ENCODE measurements around the gene BAD.
A peak's percentile ranks its signal among the peaks of the same experiment; 100 is the strongest.

The BAD gene

GRCh38 chr11:64230985-64231365, 53.5 kb downstream of the BAD start:
- Histone ChIP-seq H3K4me1 (peaks cover 14% of the 10 kb centered on the region), H3K4me3 (peak overlapping the region; percentile 76), H3K36me3 (replicated peaks) (no peaks in the 10 kb centered on the region; the same call in 1 of the 2 replicates), H3K27me3 (ENCODE audit: low read depth) (no peaks in the 10 kb centered on the region), H3K9me3 (no peaks in the 10 kb centered on the region)
- in situ Hi-C loops (cut with MboI; ENCODE audit: low sequenced_read_pairs) = no loop called here
- DNase-seq (ENCODE audit: low spot score in 2 of 2) = no peak

DNA sequence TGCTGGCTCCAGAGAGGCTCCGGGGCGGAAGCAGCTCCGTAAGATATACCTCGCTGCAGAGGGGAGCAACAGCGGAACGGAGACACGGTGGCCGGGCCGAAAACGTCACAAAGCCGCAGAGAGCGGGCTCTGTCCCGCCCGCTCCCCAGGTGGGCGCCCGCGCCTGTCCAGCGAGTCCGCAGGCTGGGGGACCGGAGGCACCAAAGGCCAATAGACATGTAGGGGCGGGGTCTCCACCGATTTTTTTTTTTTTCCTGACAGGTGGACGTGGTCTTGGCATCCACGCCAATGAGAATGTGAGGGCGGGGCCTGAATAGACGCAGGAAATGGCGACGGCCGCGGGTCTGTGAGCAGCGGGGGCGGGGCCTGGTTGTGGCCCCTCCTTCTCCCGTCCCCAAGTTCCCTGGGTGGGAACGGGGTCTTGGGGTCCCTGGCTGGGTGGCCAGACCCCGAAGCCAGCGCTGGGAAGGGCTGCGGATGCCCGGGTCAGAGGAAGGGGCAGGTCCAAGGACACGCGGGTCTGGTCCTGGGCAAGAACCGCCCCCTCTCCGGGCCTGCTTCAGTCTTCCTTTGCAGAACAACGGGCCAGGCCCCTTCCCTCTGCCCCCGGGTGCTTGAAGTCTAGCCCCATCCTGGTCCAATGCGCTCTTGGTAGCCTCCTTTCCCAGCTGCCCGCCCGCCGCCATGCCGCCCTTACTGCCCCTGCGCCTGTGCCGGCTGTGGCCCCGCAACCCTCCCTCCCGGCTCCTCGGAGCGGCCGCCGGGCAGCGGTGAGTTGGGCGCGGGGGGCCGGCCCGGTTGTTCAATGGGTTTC, 54.1 kb downstream of the BAD start, which contains the start of gene DNAJC4:
Gene DNAJC4, plus strand, starts transcription at position 378 of the 814 bp plus-strand sequence. Its CDS starts 307 bp downstream, at position 685.
- H3K27me3 ChIP-seq (ENCODE audit: low read depth) = no peaks in the 10 kb centered on the region
- DNase-seq (ENCODE audit: low spot score in 2 of 2) = peak; percentile 91 to 97
- peak within 1 kb of the TSS; percentile 76 for H3K4me3 ChIP-seq
- H3K4me1 ChIP-seq = peaks cover 13% of the 10 kb centered on the region
- in situ Hi-C loops (cut with MboI; ENCODE audit: low sequenced_read_pairs) = no loop called here
- no peaks in the 10 kb centered on the region for H3K9me3 ChIP-seq
- H3K36me3 ChIP-seq (replicated peaks) = no peaks in the 10 kb centered on the region

- no peak for DNase-seq (ENCODE audit: low spot score in 2 of 2)
- in situ Hi-C loops (cut with MboI; ENCODE audit: low sequenced_read_pairs) = no loop called here
- H3K9me3 ChIP-seq = no peaks in the 10 kb centered on the region
- no peaks in the 10 kb centered on the region for H3K27me3 ChIP-seq (ENCODE audit: low read depth)
- peaks cover 13% of the 10 kb centered on the region for H3K4me1 ChIP-seq
- H3K4me3 ChIP-seq = peak overlapping the region; percentile 76
- H3K36me3 ChIP-seq (replicated peaks) = no peaks in the 10 kb centered on the region
Measured at GRCh38 chr11:64229744-64230170, 54.7 kb downstream of the BAD start.

DNA sequence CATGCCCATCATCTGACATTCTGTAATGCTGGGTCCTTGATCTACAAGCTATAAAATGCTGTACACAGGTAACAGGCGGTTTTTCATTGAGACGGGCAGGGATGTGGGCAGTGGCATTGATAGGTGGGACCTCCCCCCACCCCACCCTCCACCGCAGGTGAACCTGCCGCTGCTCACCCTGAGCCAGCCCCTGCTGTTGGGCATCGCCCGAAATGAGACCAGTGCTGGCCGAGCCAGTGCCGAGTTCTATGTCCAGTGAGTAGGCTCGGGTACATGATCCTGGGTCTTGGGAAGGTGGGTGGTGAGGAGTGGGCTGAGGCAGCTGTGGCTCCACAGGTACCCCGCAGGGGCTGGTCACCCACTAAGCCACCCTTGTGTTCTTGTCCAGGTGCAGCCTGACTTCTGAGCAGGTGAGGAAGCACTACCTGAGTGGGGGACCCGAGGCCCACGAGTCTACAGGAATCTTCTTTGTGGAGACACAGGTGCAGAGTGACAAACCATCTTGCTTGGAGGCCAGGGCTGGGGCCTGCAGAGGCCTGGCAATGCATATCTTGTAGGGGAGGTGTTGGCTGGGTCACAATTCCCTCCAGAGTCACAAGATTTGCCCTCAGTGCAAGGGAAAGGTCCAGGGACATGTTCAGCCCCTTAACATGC, 55.2 kb downstream of the BAD start:
- in situ Hi-C loops (cut with MboI; ENCODE audit: low sequenced_read_pairs) = no loop called here
- peaks cover 13% of the 10 kb centered on the region for H3K4me1 ChIP-seq
- no peak for DNase-seq (ENCODE audit: low spot score in 2 of 2)
- no peak overlapping the region for H3K4me3 ChIP-seq
- H3K9me3 ChIP-seq = no peaks in the 10 kb centered on the region
- no peaks in the 10 kb centered on the region for H3K27me3 ChIP-seq (ENCODE audit: low read depth)
- H3K36me3 ChIP-seq (replicated peaks) = no peaks in the 10 kb centered on the region

DNA sequence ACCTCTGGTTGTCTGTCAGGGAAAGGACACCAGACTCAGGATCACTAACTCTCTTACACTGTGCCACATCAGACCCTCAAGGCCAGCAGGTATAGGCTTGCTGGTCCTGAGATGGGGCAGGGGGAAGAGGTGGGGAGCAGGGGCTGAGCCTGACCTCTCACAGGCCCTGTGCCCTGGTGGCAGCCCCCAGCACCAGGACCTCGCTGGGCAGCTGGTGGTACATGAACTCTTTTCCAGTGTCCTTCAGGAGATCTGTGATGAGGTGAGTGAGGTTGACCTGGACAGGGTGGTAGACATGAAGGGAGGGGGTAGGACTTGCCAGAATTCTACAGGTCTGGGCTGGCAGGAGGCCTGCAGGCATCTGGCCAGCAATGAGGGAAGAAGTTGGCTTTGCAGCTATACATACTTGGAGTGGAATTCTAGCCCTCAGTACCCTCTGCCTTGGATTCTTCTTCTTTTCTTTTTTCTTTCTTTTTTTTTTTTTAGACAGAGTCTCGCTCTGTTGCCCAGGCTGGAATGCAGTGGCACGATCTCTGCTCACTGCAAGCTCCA, 57.0 kb downstream of the BAD start:
- no peak for DNase-seq (ENCODE audit: low spot score in 2 of 2)
- Histone ChIP-seq H3K36me3 (replicated peaks) (peaks cover 9% of the 10 kb centered on the region), H3K27me3 (ENCODE audit: low read depth) (no peaks in the 10 kb centered on the region), H3K4me1 (peaks cover 6% of the 10 kb centered on the region; the same call in 1 of the 2 replicates), H3K9me3 (no peaks in the 10 kb centered on the region), H3K4me3 (peak overlapping the region; percentile 79)
- in situ Hi-C loops (cut with MboI; ENCODE audit: low sequenced_read_pairs) = no loop called here

DNA sequence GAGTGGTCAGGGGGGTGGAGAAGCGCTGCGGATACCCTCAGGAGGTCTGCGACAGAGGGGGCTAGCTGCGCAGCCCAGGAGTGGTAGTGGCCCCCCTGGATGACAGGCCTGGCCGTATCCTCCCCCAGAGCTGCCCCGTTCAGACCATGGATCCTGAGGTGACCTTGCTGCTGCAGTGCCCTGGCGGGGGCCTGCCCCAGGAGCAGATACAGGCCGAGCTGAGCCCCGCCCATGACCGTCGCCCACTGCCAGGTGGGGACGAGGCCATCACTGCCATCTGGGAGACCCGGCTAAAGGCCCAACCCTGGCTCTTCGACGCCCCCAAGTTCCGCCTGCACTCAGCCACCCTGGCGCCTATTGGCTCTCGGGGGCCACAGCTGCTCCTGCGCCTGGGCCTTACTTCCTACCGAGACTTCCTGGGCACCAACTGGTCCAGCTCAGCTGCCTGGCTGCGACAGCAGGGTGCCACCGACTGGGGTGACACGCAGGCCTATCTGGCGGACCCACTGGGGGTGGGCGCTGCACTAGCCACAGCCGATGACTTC, 57.9 kb downstream of the BAD start:
- H3K36me3 ChIP-seq (replicated peaks) = peaks cover 9% of the 10 kb centered on the region
- H3K9me3 ChIP-seq = no peaks in the 10 kb centered on the region
- peak overlapping the region; percentile 79 for H3K4me3 ChIP-seq
- DNase-seq (ENCODE audit: low spot score in 2 of 2) = peak in 1 of 2 experiments; percentile 54
- H3K4me1 ChIP-seq = peaks cover 6% of the 10 kb centered on the region; the same call in 1 of the 2 replicates
- no peaks in the 10 kb centered on the region for H3K27me3 ChIP-seq (ENCODE audit: low read depth)
- in situ Hi-C loops (cut with MboI; ENCODE audit: low sequenced_read_pairs) = no loop called here

DNA sequence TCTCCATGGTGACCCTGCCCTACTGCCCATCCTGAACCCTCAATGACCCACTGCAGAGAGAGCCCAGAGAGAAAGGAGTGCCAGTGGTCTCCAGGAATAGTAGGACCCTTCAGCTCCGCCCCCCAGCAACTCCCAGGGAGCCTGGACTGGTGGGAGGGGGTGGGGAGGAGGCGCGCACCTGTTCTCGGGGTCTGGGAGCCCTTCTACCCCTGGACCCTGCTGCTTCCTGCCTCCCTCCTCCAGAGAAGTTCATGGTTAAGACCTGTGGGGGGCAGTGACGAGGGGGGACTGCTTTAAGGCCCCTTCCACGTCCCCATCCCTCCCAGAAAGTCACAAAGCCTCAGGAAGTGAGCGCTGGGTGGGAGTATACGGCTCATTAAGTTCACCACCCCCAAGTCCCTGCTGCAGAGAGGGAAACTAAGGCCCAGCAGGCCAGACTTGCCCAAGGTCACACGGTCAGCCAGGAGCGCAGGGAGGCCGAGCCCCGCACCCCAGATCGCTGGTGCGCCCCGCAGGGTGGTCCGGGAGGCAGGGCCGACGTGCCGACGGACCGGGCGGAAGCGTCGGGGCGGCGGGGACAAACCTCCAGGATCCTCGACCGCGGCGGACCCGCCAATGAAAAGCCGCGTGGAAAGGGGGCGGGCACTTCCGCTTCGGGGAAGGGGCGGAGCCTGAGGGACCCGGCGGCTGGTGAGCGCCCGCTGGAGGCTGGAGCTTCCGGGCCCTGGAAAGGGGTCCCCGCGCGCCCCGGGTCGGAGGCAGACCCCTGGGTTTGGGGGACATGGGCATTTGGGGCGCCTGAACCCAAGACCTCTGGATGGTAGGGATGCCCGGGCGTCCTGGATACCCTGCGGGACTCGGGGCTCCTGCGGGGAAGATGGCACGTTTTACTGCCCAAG, 58.6 kb downstream of the BAD start, which contains the start of the genes NUDT22 and TRPT1:
Gene NUDT22, plus strand, starts transcription at position 667 of the 899 bp plus-strand sequence. CDS start 379 bp downstream, outside the sequence.
Gene TRPT1, minus strand, starts transcription at position 579 of the 899 bp plus-strand sequence. Its CDS starts 326 bp downstream, at position 253.
- Histone ChIP-seq H3K4me1 (peaks cover 6% of the 10 kb centered on the region; the same call in 1 of the 2 replicates), H3K27me3 (ENCODE audit: low read depth) (no peaks in the 10 kb centered on the region), H3K36me3 (replicated peaks) (peaks cover 13% of the 10 kb centered on the region), H3K9me3 (no peaks in the 10 kb centered on the region), H3K4me3 (peak within 1 kb of the TSS; percentile 79)
- in situ Hi-C loops (cut with MboI; ENCODE audit: low sequenced_read_pairs) = no loop called here
- DNase-seq (ENCODE audit: low spot score in 2 of 2) = peak; percentile 86 to 95

- Histone ChIP-seq H3K36me3 (replicated peaks) (peaks cover 13% of the 10 kb centered on the region), H3K9me3 (no peaks in the 10 kb centered on the region), H3K4me1 (peaks cover 6% of the 10 kb centered on the region; the same call in 1 of the 2 replicates), H3K27me3 (ENCODE audit: low read depth) (no peaks in the 10 kb centered on the region), H3K4me3 (peak overlapping the region; percentile 79)
- no peak for DNase-seq (ENCODE audit: low spot score in 2 of 2)
- in situ Hi-C loops (cut with MboI; ENCODE audit: low sequenced_read_pairs) = no loop called here
Measured at GRCh38 chr11:64224891-64225607, 59.4 kb downstream of the BAD start.

- H3K4me1 ChIP-seq = peaks cover 3% of the 10 kb centered on the region; the same call in 1 of the 2 replicates
- H3K36me3 ChIP-seq (replicated peaks) = peaks cover 13% of the 10 kb centered on the region
- no peak overlapping the region for H3K4me3 ChIP-seq
- no peaks in the 10 kb centered on the region for H3K9me3 ChIP-seq
- no peak for DNase-seq (ENCODE audit: low spot score in 2 of 2)
- H3K27me3 ChIP-seq (ENCODE audit: low read depth) = no peaks in the 10 kb centered on the region
- in situ Hi-C loops (cut with MboI; ENCODE audit: low sequenced_read_pairs) = no loop called here
Measured at GRCh38 chr11:64224151-64224890, 60.1 kb downstream of the BAD start.

DNA sequence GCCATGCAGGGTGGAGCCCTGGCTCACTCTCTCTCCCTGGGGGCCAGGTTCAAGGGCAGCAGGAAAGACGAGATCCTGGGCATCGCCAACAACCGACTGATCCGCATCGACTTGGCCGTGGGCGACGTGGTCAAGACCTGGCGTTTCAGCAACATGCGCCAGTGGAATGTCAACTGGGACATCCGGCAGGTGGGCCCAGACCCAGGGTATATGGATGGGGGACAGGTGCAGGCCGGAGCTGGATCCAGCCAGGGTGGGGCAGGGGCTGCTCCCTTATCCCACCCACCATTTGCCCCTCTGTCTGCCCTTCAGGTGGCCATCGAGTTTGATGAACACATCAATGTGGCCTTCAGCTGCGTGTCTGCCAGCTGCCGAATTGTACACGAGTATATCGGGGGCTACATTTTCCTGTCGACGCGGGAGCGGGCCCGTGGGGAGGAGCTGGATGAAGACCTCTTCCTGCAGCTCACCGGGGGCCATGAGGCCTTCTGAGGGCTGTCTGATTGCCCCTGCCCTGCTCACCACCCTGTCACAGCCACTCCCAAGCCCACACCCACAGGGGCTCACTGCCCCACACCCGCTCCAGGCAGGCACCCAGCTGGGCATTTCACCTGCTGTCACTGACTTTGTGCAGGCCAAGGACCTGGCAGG, 61.3 kb downstream of the BAD start:
- H3K27me3 ChIP-seq (ENCODE audit: low read depth) = no peaks in the 10 kb centered on the region
- peaks cover 3% of the 10 kb centered on the region; the same call in 1 of the 2 replicates for H3K4me1 ChIP-seq
- H3K9me3 ChIP-seq = no peaks in the 10 kb centered on the region
- in situ Hi-C loops (cut with MboI; ENCODE audit: low sequenced_read_pairs) = no loop called here
- DNase-seq (ENCODE audit: low spot score in 2 of 2) = no peak
- H3K4me3 ChIP-seq = no peak overlapping the region
- peaks cover 13% of the 10 kb centered on the region for H3K36me3 ChIP-seq (replicated peaks)

DNA sequence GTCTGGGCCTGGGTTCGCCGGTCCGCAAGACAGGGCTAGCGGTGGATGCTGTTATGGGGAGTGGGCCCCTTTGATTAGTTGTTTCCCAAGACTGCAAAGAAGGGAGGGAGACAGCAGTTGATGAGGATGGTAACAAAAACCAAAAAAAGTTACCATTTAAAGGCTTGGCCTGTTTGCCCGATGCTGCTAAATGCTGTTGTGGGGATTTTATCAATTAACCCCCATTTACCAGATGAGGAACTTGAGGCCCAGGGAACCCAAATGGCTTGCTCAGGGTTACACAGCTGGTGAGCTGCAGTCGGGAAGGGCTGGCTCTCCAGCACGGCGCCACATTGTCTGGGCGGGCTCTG, 61.8 kb downstream of the BAD start:
- peaks cover 13% of the 10 kb centered on the region for H3K36me3 ChIP-seq (replicated peaks)
- no peaks in the 10 kb centered on the region for H3K27me3 ChIP-seq (ENCODE audit: low read depth)
- no peak overlapping the region for H3K4me3 ChIP-seq
- H3K4me1 ChIP-seq = peaks cover 3% of the 10 kb centered on the region; the same call in 1 of the 2 replicates
- in situ Hi-C loops (cut with MboI; ENCODE audit: low sequenced_read_pairs) = no loop called here
- no peaks in the 10 kb centered on the region for H3K9me3 ChIP-seq
- DNase-seq (ENCODE audit: low spot score in 2 of 2) = no peak
